Measurements from ENCODE around the gene NDUFAF7.

GRCh38 chr2:37230581-37230980 is 877 bp upstream of the NDUFAF7 start:
- no peak for TF ChIP-seq CTCF (IDR thresholded peaks at IDR 0.05; ENCODE audit: poor library complexity, severe bottlenecking)
- no peak for TF ChIP-seq TAF1 (IDR thresholded peaks at IDR 0.05; ENCODE audit: low read depth)
- TF ChIP-seq MXI1 (conservative IDR thresholded peaks at IDR 0.05; ENCODE audit: poor library complexity, severe bottlenecking) = no peak
- TF ChIP-seq POLR2AphosphoS5 (IDR thresholded peaks at IDR 0.05) = no peak

Measured in neural cell (in vitro differentiated cells).